ENCODE data around the gene KDM5B.
"Not testable (repeated sequence)": the region's sequence is repeated elsewhere in the genome, so short reads cannot be mapped to it uniquely, and the experiment has no call there.

The KDM5B gene

DNA sequence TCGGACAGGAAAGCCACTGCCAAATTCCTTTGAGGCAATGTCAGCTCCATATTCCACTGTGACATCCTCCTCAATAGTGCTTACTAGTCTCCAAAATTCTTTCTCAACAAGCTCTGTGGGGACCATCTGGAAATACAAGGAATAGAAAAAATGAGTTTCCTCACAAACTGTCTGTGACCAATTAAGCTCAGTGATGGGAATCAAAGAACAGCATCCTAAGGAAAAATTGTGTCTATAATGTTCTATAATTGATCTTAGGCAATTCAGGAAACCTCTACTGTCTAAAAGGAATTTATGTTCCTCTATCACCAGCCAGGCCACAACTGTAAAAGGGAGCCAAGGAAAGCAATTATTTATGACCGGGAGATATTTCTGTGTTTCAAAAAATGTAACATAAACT, 51.8 kb downstream of the KDM5B start:
- H3K4me3 ChIP-seq (ENCODE audit: low read length): no peak overlapping the region
- no peak for TF ChIP-seq CTCF (conservative IDR thresholded peaks at IDR 0.05; ENCODE audit: low read depth, low read length)
- no peak for DNase-seq (ENCODE audit: low read depth)

- DNase-seq (ENCODE audit: low read depth): no peak
- H3K4me3 ChIP-seq (ENCODE audit: low read length): no peak overlapping the region
- no peak for TF ChIP-seq CTCF (conservative IDR thresholded peaks at IDR 0.05; ENCODE audit: low read depth, low read length)
Observed at GRCh38 chr1:202754293-202754692, 53.9 kb downstream of the KDM5B start.

DNA sequence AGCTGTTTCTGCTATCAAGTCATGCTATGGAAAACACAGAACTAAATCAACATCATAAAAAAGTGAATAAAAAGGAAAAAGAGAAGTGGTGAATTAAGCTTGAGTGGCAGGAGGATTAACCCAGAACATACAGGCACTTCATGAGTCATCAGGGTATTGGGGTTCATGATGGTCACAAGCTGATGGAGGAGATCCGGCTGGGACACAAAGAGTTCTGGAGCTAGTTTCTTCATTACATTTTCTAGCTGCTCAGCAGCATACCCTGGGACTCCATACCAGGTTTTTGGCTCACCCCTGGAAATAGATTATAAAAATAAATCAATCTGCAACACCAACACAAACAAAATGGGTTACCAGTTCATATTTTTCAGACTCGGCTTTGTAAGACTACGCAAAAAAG, 55.4 kb downstream of the KDM5B start:
- peak; percentile 94 for DNase-seq (ENCODE audit: low read depth)

DNA sequence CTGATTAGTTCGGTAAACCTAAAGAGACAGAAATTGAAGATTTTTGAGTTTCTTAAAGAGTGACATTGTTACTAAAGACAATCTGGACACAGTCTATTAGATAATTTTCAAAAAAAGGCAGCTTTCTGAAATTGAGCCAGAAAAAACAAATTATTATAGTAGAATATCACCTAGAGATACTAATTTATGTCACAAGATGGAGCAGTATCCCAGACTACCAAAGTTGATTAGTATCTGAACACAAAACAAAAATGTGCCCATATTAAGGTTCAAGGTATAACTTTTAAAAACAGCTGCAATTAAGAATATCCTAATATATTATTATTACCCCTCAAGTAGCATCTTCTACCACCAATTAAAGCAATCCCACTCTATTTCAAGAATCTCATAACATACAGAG, 57.5 kb downstream of the KDM5B start:
- TF ChIP-seq CTCF (conservative IDR thresholded peaks at IDR 0.05; ENCODE audit: low read depth, low read length): no peak
- no peak overlapping the region for H3K4me3 ChIP-seq (ENCODE audit: low read length)
- DNase-seq (ENCODE audit: low read depth): no peak

More for the DNA sequence above, 55.4 kb downstream of the KDM5B start:
- TF ChIP-seq CTCF (conservative IDR thresholded peaks at IDR 0.05; ENCODE audit: low read depth, low read length): no peak
- H3K4me3 ChIP-seq (ENCODE audit: low read length): no peak overlapping the region

- no peak for DNase-seq (ENCODE audit: low read depth)
- no peak for TF ChIP-seq CTCF (conservative IDR thresholded peaks at IDR 0.05; ENCODE audit: low read depth, low read length)
- H3K4me3 ChIP-seq (ENCODE audit: low read length): no peak overlapping the region
Observed at GRCh38 chr1:202750024-202750423, 58.2 kb downstream of the KDM5B start.

GRCh38 chr1:202745323-202745888, 62.8 kb downstream of the KDM5B start:
- H3K4me3 ChIP-seq (ENCODE audit: low read length): no peak overlapping the region
- TF ChIP-seq CTCF (conservative IDR thresholded peaks at IDR 0.05; ENCODE audit: low read depth, low read length): no peak
- DNase-seq (ENCODE audit: low read depth): no peak

DNA sequence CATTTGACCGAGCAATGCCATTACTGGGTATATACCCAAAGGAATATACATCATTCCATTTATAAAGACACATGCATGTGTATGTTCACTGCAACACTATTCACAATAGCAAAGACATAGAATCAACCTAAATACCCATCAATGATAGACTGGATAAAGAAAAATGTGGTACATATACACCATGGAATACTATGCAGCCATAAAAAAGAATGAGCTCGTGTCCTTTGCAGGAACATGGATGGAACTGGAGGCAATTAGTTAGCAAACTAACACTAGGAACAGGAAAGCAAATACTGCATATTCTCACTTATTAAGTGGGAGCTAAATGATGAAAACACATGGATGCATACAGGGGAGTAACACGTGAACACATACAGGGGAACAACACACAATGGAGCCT, 63.5 kb downstream of the KDM5B start:
- not testable (repeated sequence) for H3K4me3 ChIP-seq (ENCODE audit: low read length); DNase-seq (ENCODE audit: low read depth)

DNA sequence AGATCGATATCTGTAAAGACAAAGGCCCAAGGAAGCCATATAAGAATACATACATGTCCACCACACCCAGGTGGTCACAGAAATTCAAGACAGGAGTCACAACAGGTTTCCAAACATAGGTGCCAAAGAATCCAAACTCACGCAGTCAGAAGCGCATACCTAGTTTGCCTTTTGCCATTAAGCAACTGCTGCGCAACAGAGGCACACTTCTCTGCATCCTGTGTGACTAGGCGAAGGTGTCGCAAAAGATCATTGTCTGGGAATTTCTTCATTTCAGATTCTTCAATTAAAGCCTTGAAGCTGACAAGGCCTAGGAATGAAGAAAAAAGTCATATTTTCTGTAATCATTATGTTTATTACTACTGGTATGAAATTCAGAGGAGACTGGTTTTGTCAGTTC, 65.7 kb downstream of the KDM5B start:
- no peak for TF ChIP-seq CTCF (conservative IDR thresholded peaks at IDR 0.05; ENCODE audit: low read depth, low read length)
- no peak overlapping the region for H3K4me3 ChIP-seq (ENCODE audit: low read length)
- no peak for DNase-seq (ENCODE audit: low read depth)

Measured in retinal pigment epithelial cell (primary cell).